Measurements from ENCODE around the gene BMF.

BMF gene

GRCh38 chr15:40102897-40103858, 5.5 kb downstream of the BMF start:
- peak; percentile 92 to 95 for DNase-seq

- no peak for DNase-seq
Measured at GRCh38 chr15:40100947-40101905, 7.5 kb downstream of the BMF start.

GRCh38 chr15:40100123-40100946, 8.3 kb downstream of the BMF start:
- DNase-seq = no peak

GRCh38 chr15:40098489-40099261, 10.0 kb downstream of the BMF start:
- DNase-seq = peak; percentile 95 to 96

GRCh38 chr15:40097968-40098476, 10.7 kb downstream of the BMF start:
- DNase-seq = peak in 1 of 2 experiments; percentile 35

GRCh38 chr15:40097096-40097967, 11.3 kb downstream of the BMF start:
- no peak for DNase-seq

- no peak for DNase-seq
Measured at GRCh38 chr15:40096094-40096891, 12.4 kb downstream of the BMF start.

- no peak for DNase-seq
Measured at GRCh38 chr15:40095371-40096093, 13.1 kb downstream of the BMF start.

- DNase-seq = no peak
Measured at GRCh38 chr15:40094156-40094555, 14.5 kb downstream of the BMF start.

GRCh38 chr15:40092979-40093869, 15.5 kb downstream of the BMF start:
- DNase-seq = no peak

GRCh38 chr15:40092256-40092978, 16.3 kb downstream of the BMF start:
- peak; percentile 70 to 76 for DNase-seq

GRCh38 chr15:40091861-40092255, 16.8 kb downstream of the BMF start:
- no peak for DNase-seq

GRCh38 chr15:40090774-40091455, 17.8 kb downstream of the BMF start:
- DNase-seq = no peak

GRCh38 chr15:40088929-40089755, 19.5 kb downstream of the BMF start:
- no peak for DNase-seq

Measured in SHP77 (cell line).